Progenitor cell of endocrine pancreas (in vitro differentiated cells): Measurements from ENCODE around the gene GPX3. TPM values are rescaled to one million over a fixed set of nuclear protein-coding genes. Genes with fewer than 3 reads are reported as not detected.

ENCODE experiments used
- DNase-seq: peaks from one replicate; pipeline ENCODE4 v3.0.0; 2021; ENCODE audit warnings: low spot score; ENCODE audit not compliant: unreplicated experiment
- H3K27ac Mint-ChIP-seq: 2 replicates; pipeline ENCODE4 v1.8.0; 2021; ENCODE audit warnings: mild to moderate bottlenecking, moderate library complexity, mixed read lengths
- H3K27me3 Mint-ChIP-seq: 2 replicates; pipeline ENCODE4 v1.8.0; 2021; ENCODE audit warnings: mixed read lengths
- H3K36me3 Mint-ChIP-seq: 2 replicates; pipeline ENCODE4 v1.8.0; 2022; ENCODE audit warnings: mixed read lengths; ENCODE audit not compliant: insufficient read depth
- H3K4me1 Mint-ChIP-seq: 2 replicates; pipeline ENCODE4 v1.8.0; 2021; ENCODE audit warnings: low read depth, mixed read lengths
- H3K4me3 Mint-ChIP-seq: 2 replicates; pipeline ENCODE4 v1.8.0; 2021; ENCODE audit warnings: low read depth, mild to moderate bottlenecking, moderate library complexity, mixed read lengths
- H3K9me3 Mint-ChIP-seq: 2 replicates; pipeline ENCODE4 v1.8.0; 2021; ENCODE audit warnings: low read depth, mixed read lengths
- CTCF ChIP-seq: fragments of 200-600 bp; sonication (generic); IDR thresholded peaks from one replicate; pipeline ENCODE4 v1.5.0; 2021; ENCODE audit warnings: antibody characterized with exemption, mild to moderate bottlenecking; ENCODE audit not compliant: unreplicated experiment
- total RNA-seq: library from RNA; stranded (reverse); gene quantifications from 2 replicates; pipeline ENCODE4 v1.2.1, GENCODE V29; 2021

GPX3 gene
- total RNA-seq, 1 donor from 2014 or later: 28.2 TPM

- Mint-ChIP-seq H3K27me3 (no peaks in the 10 kb centered on the region), H3K4me1 (no peaks in the 10 kb centered on the region), H3K36me3 (peaks cover 5% of the 10 kb centered on the region), H3K4me3 (no peak overlapping the region), H3K9me3 (no peaks in the 10 kb centered on the region), H3K27ac (no peak overlapping the region)
- TF ChIP-seq CTCF: no peak
- no peak for DNase-seq
These were observed 44.6 kb downstream of the GPX3 start for GRCh38 chr5:151064916-151065499.

- H3K27me3 Mint-ChIP-seq: no peaks in the 10 kb centered on the region
- no peak overlapping the region for H3K27ac Mint-ChIP-seq
- H3K9me3 Mint-ChIP-seq: no peaks in the 10 kb centered on the region
- DNase-seq: no peak
- H3K36me3 Mint-ChIP-seq: peaks cover 5% of the 10 kb centered on the region
- no peak for TF ChIP-seq CTCF
- no peaks in the 10 kb centered on the region for H3K4me1 Mint-ChIP-seq
- H3K4me3 Mint-ChIP-seq: no peak overlapping the region
These were observed 45.2 kb downstream of the GPX3 start for GRCh38 chr5:151065609-151066008.

GRCh38 chr5:151066920-151067319 is 46.5 kb downstream of the GPX3 start:
- Mint-ChIP-seq H3K36me3 (no peaks in the 10 kb centered on the region), H3K9me3 (no peaks in the 10 kb centered on the region), H3K4me3 (no peak overlapping the region), H3K4me1 (no peaks in the 10 kb centered on the region), H3K27me3 (no peaks in the 10 kb centered on the region), H3K27ac (no peak overlapping the region)
- TF ChIP-seq CTCF: no peak
- DNase-seq: no peak

- no peak for DNase-seq
- Mint-ChIP-seq H3K36me3 (no peaks in the 10 kb centered on the region), H3K9me3 (no peaks in the 10 kb centered on the region), H3K27ac (no peak overlapping the region), H3K4me3 (no peak overlapping the region), H3K27me3 (no peaks in the 10 kb centered on the region), H3K4me1 (no peaks in the 10 kb centered on the region)
- no peak for TF ChIP-seq CTCF
These were observed 47.4 kb downstream of the GPX3 start for GRCh38 chr5:151067632-151068432.

GRCh38 chr5:151068433-151069197 is 48.2 kb downstream of the GPX3 start:
- no peaks in the 10 kb centered on the region for H3K4me1 Mint-ChIP-seq
- TF ChIP-seq CTCF: no peak
- no peaks in the 10 kb centered on the region for H3K27me3 Mint-ChIP-seq
- no peak for DNase-seq
- H3K36me3 Mint-ChIP-seq: no peaks in the 10 kb centered on the region
- H3K27ac Mint-ChIP-seq: no peak overlapping the region
- H3K4me3 Mint-ChIP-seq: no peak overlapping the region
- H3K9me3 Mint-ChIP-seq: no peaks in the 10 kb centered on the region
